DOHH2 (cell line): Measurements from ENCODE around the gene LRRC3C.

ENCODE experiments used
- H3F3A ChIP-seq: fragments of 200-600 bp; sonication (generic), shearing (Covaris generic); 2 replicates; pipeline ENCODE4 v1.6.0; 2016; ENCODE audit warnings: antibody characterized with exemption, mild to moderate bottlenecking; ENCODE audit not compliant: control insufficient read depth, insufficient read depth
- H3K27ac ChIP-seq: fragments of 200-600 bp; sonication (generic); 2 replicates; pipeline ENCODE4 v1.5.1; 2014; ENCODE audit warnings: low read depth, mild to moderate bottlenecking, low read length, moderate library complexity
- H3K27me3 ChIP-seq: fragments of 200-600 bp; sonication (generic); 2 replicates; pipeline ENCODE4 v1.6.1; 2014; ENCODE audit warnings: mild to moderate bottlenecking, low read length, mixed read lengths; ENCODE audit not compliant: control insufficient read depth
- H3K36me3 ChIP-seq: fragments of 200-600 bp; sonication (generic); 2 replicates; pipeline ENCODE4 v1.6.1; 2014; ENCODE audit warnings: mild to moderate bottlenecking, low read length, moderate library complexity, mixed read lengths; ENCODE audit not compliant: control insufficient read depth
- H3K4me1 ChIP-seq: fragments of 200-600 bp; sonication (generic); 2 replicates; pipeline ENCODE4 v1.6.1; 2014; ENCODE audit warnings: mild to moderate bottlenecking, low read length, mixed read lengths; ENCODE audit not compliant: control insufficient read depth
- H3K4me2 ChIP-seq: fragments of 200-600 bp; sonication (generic); 2 replicates; pipeline ENCODE4 v1.6.0; 2014; ENCODE audit warnings: mild to moderate bottlenecking, low read length, moderate library complexity
- H3K4me3 ChIP-seq: fragments of 200-600 bp; sonication (generic); 2 replicates; pipeline ENCODE4 v1.5.1; 2014; ENCODE audit warnings: mild to moderate bottlenecking, low read length, mixed read lengths
- H3K79me2 ChIP-seq: fragments of 200-600 bp; sonication (generic); 2 replicates; pipeline ENCODE4 v1.6.1; 2014; ENCODE audit warnings: mild to moderate bottlenecking, low read length, mixed read lengths; ENCODE audit not compliant: control insufficient read depth
- H3K9me2 ChIP-seq: fragments of 200-600 bp; sonication (generic); replicated peaks from 2 replicates; pipeline ENCODE4 v1.6.1; 2014; ENCODE audit warnings: mild to moderate bottlenecking, low read length, mixed read lengths; ENCODE audit not compliant: control insufficient read depth
- H3K9me3 ChIP-seq: fragments of 200-600 bp; sonication (generic); 2 replicates; pipeline ENCODE4 v1.6.1; 2014; ENCODE audit warnings: antibody characterized with exemption, low read length, mixed read lengths; ENCODE audit not compliant: control insufficient read depth, insufficient read depth
- H4K20me1 ChIP-seq: fragments of 200-600 bp; sonication (generic); 2 replicates; pipeline ENCODE4 v1.6.0; 2014; ENCODE audit warnings: low read depth, mild to moderate bottlenecking, antibody characterized with exemption, low read length, moderate library complexity; ENCODE audit not compliant: control insufficient read depth, insufficient read depth
- CTCF ChIP-seq: fragments of 200-600 bp; sonication (generic); IDR thresholded peaks from one replicate; pipeline ENCODE4 v1.5.1; 2014; ENCODE audit warnings: antibody characterized with exemption, mild to moderate bottlenecking, low read depth, low read length; ENCODE audit not compliant: poor library complexity, severe bottlenecking
- EZH2phosphoT487 ChIP-seq: fragments of 200-600 bp; sonication (generic); IDR thresholded peaks from 2 replicates; pipeline ENCODE4 v1.6.1; 2017; ENCODE audit warnings: borderline replicate concordance, mild to moderate bottlenecking, antibody characterized with exemption, low read length, moderate library complexity, mixed read lengths

The LRRC3C gene

GRCh38 chr17:39926588-39927100, 888 bp upstream of the LRRC3C start:
- Histone ChIP-seq H3K36me3 (peaks cover 19% of the 10 kb centered on the region), H3K79me2 (peaks cover 42% of the 10 kb centered on the region), H3F3A (no peaks in the 10 kb centered on the region), H4K20me1 (no peaks in the 10 kb centered on the region), H3K4me1 (peaks cover 28% of the 10 kb centered on the region), H3K27me3 (no peaks in the 10 kb centered on the region), H3K27ac (no peak overlapping the region), H3K4me2 (peak overlapping the region; percentile 96), H3K9me2 (no peaks in the 10 kb centered on the region), H3K9me3 (no peaks in the 10 kb centered on the region), H3K4me3 (peak overlapping the region; percentile 92)
- TF ChIP-seq EZH2phosphoT487 (no peak), CTCF (no peak)

- no peaks in the 10 kb centered on the region for H3K9me2 ChIP-seq
- H3K27me3 ChIP-seq = no peaks in the 10 kb centered on the region
- peak overlapping the region; percentile 92 for H3K4me3 ChIP-seq
- H3K27ac ChIP-seq = peak overlapping the region; percentile 14
- no peaks in the 10 kb centered on the region for H3K9me3 ChIP-seq
- TF ChIP-seq EZH2phosphoT487 (no peak), CTCF (no peak)
- H3K4me1 ChIP-seq = peaks cover 28% of the 10 kb centered on the region
- peaks cover 42% of the 10 kb centered on the region for H3K79me2 ChIP-seq
- peak overlapping the region; percentile 96 for H3K4me2 ChIP-seq
- no peaks in the 10 kb centered on the region for H4K20me1 ChIP-seq
- H3K36me3 ChIP-seq = peaks cover 4% of the 10 kb centered on the region; the same call in 1 of the 2 replicates
- no peaks in the 10 kb centered on the region for H3F3A ChIP-seq
These were observed 661 bp downstream of the LRRC3C start for GRCh38 chr17:39927929-39928857.

- no peaks in the 10 kb centered on the region for H3K9me2 ChIP-seq
- TF ChIP-seq EZH2phosphoT487 = no peak
- TF ChIP-seq CTCF = no peak
These were observed 1.5 kb downstream of the LRRC3C start for GRCh38 chr17:39928858-39929645.

More at GRCh38 chr17:39928858-39929645, 1.5 kb downstream of the LRRC3C start:
- Histone ChIP-seq H3K79me2 (peaks cover 42% of the 10 kb centered on the region), H3K4me2 (peak overlapping the region; percentile 96), H3K27ac (no peak overlapping the region), H3K9me3 (no peaks in the 10 kb centered on the region), H3K4me1 (peaks cover 28% of the 10 kb centered on the region), H3K4me3 (peak overlapping the region; percentile 92), H3F3A (no peaks in the 10 kb centered on the region), H4K20me1 (no peaks in the 10 kb centered on the region), H3K36me3 (0 out of 2 replicates have a peak, but pooled peaks cover 3% of the 10 kb centered on the region), H3K27me3 (no peaks in the 10 kb centered on the region)
